GM18909 (cell line): ENCODE measurements around the gene NXPH1.

Experiments used
- ATAC-seq: cut with Tn5 transposase; IDR thresholded peaks from one replicate; pipeline ENCODE4 v1.9.1; 2021; ENCODE audit warnings: mild to moderate bottlenecking; ENCODE audit not compliant: unreplicated experiment, poor library complexity

NXPH1 gene

DNA sequence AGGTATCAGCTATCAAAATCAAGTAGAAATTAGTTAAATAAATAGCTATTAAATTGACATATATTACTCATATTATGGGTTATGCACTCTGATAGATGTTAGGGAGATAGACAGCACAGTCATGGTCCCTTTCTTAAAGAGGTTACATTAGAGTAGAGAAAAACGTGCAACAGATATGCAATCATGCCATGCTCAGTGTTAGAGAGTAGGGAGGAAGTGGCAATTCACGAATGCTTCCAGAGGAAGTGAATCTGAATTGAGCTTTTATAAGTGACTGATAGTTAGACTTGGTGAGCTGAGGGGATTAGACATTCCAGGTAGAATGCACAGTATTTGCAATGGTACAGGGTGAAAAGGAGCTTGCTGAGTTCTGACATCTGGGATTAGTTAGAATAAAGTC is 349.8 kb downstream of the NXPH1 start:
- ATAC-seq, result no peak

DNA sequence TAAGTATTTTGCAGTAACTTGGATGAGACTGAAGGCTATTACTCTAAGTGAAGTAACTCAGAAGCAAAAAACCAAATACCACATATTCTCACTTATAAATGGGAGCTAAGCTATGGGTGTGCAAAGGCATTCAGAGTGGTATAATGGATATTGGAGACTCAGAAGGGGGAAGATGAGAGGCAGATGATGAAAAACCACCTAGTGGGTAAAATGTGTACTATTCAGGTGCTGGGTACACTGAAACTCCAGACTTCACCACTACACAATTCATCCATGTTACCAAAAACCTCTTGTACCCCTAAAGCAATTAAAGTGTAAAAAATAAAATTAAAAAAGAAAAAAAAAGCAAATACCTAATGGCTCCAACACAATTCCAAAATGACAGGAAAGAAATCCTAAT is 351.7 kb downstream of the NXPH1 start:
- ATAC-seq, result no peak

DNA sequence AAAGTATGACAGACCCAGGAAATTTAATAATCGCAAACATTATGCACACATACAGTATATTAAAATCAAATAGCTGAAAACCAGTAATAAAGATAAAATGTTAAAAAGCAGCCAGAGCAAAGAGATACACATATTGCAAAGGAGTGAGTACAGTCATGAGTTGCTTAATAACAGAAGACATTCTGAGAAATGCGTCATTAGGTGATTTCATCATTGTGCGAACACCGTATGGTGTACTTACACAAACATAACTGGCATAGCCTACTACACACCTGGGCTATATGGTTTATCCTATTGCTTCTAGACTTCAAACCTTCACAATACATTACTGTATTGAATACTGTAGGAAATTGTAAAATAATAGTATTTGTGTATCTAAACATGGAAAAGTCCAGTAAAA is 367.6 kb downstream of the NXPH1 start:
- ATAC-seq, result no peak
